ENCODE data around the gene TMPRSS3. TPM values are rescaled to one million over a fixed set of nuclear protein-coding genes. Genes with fewer than 3 reads are reported as not detected.
A peak's percentile ranks its signal among the peaks of the same experiment; 100 is the strongest.

The TMPRSS3 gene
- total and polyA plus RNA-seq, 2 of the 13 experiments (the other 11 are each of a cell fraction or from before 2014, with no cell fraction given), result 2.8 to 16.9 TPM

DNA sequence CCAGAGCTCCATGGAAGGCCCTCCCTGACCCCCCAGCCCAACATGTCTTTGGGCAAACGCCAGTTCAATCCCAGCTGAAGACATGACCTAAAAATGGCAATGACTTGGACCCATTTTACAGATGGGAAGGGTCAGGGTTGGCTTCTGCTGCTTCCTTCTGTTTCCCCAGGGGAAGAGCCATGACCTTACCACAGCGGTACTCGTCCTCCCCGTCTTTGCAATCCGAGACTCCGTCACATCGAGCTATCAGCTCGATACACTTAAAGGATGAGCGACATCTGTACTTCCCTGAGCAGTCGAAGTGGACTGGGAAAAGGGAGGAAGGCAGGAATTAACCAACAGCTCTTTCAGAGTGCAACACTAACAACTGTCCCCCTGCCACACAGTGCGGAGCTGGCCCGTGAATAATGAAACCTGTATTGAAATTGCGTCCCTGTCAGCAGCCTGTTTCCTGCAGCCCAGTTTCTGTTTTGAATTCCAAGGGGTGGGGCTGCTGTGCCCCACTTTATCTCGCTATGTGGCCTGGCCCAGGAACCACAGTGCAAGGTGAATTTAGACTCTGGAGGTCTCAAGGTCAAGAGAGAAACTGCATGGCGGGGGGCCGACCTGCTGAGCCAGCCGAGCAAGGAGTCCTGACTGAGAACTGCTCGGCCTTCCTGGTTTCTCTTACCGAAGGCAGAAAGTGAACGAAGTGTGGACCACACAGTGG lies 7.0 kb downstream of the TMPRSS3 start (continued):
- TF ChIP-seq, protein P1, sequence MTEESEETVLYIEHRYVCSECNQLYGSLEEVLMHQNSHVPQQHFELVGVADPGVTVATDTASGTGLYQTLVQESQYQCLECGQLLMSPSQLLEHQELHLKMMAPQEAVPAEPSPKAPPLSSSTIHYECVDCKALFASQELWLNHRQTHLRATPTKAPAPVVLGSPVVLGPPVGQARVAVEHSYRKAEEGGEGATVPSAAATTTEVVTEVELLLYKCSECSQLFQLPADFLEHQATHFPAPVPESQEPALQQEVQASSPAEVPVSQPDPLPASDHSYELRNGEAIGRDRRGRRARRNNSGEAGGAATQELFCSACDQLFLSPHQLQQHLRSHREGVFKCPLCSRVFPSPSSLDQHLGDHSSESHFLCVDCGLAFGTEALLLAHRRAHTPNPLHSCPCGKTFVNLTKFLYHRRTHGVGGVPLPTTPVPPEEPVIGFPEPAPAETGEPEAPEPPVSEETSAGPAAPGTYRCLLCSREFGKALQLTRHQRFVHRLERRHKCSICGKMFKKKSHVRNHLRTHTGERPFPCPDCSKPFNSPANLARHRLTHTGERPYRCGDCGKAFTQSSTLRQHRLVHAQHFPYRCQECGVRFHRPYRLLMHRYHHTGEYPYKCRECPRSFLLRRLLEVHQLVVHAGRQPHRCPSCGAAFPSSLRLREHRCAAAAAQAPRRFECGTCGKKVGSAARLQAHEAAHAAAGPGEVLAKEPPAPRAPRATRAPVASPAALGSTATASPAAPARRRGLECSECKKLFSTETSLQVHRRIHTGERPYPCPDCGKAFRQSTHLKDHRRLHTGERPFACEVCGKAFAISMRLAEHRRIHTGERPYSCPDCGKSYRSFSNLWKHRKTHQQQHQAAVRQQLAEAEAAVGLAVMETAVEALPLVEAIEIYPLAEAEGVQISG (CRISPR knock-in tag; IDR thresholded peaks at IDR 0.05), result peak; percentile 27; the same call in 1 of the 2 replicates
- no peak for TF ChIP-seq BORCS8-MEF2B (CRISPR knock-in tag; IDR thresholded peaks at IDR 0.05)
- TF ChIP-seq MAFG (CRISPR knock-in tag; IDR thresholded peaks at IDR 0.05), result no peak
- TF ChIP-seq HNF4A (CRISPR knock-in tag; IDR thresholded peaks at IDR 0.05), result peak; percentile 46; the same call in 1 of the 2 replicates
- TF ChIP-seq ATRX (CRISPR knock-in tag; IDR thresholded peaks at IDR 0.05; ENCODE audit: borderline replicate concordance), result no peak
- TF ChIP-seq RXRA (CRISPR knock-in tag; IDR thresholded peaks at IDR 0.05), result peak; percentile 37; the same call in 1 of the 2 replicates
- TF ChIP-seq ZNF746 (CRISPR knock-in tag; IDR thresholded peaks at IDR 0.05), result no peak
- TF ChIP-seq DMAP1 (CRISPR knock-in tag; IDR thresholded peaks at IDR 0.05), result peak; percentile 33; the same call in 1 of the 2 replicates
- TF ChIP-seq MYC (CRISPR knock-in tag; IDR thresholded peaks at IDR 0.05; ENCODE audit: borderline replicate concordance), result peak; percentile 36; the same call in 1 of the 2 replicates
- peak; percentile 13; the same call in 1 of the 2 replicates for TF ChIP-seq ZNF460 (CRISPR knock-in tag; IDR thresholded peaks at IDR 0.05; ENCODE audit: borderline replicate concordance)
- 0 out of 2 replicates have a peak, but pooled peaks have one; percentile 23 for TF ChIP-seq HNRNPL (IDR thresholded peaks at IDR 0.05; ENCODE audit: low read depth, low read length)
- 0 out of 2 replicates have a peak, but pooled peaks have one; percentile 32 for TF ChIP-seq NRL (CRISPR knock-in tag; IDR thresholded peaks at IDR 0.05; ENCODE audit: borderline replicate concordance)
- TF ChIP-seq, protein P2, sequence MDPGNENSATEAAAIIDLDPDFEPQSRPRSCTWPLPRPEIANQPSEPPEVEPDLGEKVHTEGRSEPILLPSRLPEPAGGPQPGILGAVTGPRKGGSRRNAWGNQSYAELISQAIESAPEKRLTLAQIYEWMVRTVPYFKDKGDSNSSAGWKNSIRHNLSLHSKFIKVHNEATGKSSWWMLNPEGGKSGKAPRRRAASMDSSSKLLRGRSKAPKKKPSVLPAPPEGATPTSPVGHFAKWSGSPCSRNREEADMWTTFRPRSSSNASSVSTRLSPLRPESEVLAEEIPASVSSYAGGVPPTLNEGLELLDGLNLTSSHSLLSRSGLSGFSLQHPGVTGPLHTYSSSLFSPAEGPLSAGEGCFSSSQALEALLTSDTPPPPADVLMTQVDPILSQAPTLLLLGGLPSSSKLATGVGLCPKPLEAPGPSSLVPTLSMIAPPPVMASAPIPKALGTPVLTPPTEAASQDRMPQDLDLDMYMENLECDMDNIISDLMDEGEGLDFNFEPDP (CRISPR knock-in tag; conservative IDR thresholded peaks at IDR 0.05), result peak; percentile 85; the same call in 1 of the 2 replicates
- TF ChIP-seq, protein P3, sequence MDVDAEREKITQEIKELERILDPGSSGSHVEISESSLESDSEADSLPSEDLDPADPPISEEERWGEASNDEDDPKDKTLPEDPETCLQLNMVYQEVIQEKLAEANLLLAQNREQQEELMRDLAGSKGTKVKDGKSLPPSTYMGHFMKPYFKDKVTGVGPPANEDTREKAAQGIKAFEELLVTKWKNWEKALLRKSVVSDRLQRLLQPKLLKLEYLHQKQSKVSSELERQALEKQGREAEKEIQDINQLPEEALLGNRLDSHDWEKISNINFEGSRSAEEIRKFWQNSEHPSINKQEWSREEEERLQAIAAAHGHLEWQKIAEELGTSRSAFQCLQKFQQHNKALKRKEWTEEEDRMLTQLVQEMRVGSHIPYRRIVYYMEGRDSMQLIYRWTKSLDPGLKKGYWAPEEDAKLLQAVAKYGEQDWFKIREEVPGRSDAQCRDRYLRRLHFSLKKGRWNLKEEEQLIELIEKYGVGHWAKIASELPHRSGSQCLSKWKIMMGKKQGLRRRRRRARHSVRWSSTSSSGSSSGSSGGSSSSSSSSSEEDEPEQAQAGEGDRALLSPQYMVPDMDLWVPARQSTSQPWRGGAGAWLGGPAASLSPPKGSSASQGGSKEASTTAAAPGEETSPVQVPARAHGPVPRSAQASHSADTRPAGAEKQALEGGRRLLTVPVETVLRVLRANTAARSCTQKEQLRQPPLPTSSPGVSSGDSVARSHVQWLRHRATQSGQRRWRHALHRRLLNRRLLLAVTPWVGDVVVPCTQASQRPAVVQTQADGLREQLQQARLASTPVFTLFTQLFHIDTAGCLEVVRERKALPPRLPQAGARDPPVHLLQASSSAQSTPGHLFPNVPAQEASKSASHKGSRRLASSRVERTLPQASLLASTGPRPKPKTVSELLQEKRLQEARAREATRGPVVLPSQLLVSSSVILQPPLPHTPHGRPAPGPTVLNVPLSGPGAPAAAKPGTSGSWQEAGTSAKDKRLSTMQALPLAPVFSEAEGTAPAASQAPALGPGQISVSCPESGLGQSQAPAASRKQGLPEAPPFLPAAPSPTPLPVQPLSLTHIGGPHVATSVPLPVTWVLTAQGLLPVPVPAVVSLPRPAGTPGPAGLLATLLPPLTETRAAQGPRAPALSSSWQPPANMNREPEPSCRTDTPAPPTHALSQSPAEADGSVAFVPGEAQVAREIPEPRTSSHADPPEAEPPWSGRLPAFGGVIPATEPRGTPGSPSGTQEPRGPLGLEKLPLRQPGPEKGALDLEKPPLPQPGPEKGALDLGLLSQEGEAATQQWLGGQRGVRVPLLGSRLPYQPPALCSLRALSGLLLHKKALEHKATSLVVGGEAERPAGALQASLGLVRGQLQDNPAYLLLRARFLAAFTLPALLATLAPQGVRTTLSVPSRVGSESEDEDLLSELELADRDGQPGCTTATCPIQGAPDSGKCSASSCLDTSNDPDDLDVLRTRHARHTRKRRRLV (CRISPR knock-in tag; IDR thresholded peaks at IDR 0.05), result 0 out of 2 replicates have a peak, but pooled peaks have one; percentile 12
- TF ChIP-seq NR2F6 (IDR thresholded peaks at IDR 0.05), result peak; percentile 45; the same call in 1 of the 2 replicates
- TF ChIP-seq NR2F6 (CRISPR knock-in tag; IDR thresholded peaks at IDR 0.05), result 0 out of 2 replicates have a peak, but pooled peaks have one; percentile 22
- TF ChIP-seq XRCC5 (optimal IDR thresholded peaks at IDR 0.05; ENCODE audit: low read length), result peak; percentile 1

All from HepG2 (cell line).